ENCODE measurements around the gene NDUFS4.
"Not testable (repeated sequence)": the region's sequence is repeated elsewhere in the genome, so short reads cannot be mapped to it uniquely, and the experiment has no call there.

NDUFS4 gene

GRCh38 chr5:53575831-53576230 lies 15.4 kb downstream of the NDUFS4 start:
- DNase-seq, result no peak

DNA sequence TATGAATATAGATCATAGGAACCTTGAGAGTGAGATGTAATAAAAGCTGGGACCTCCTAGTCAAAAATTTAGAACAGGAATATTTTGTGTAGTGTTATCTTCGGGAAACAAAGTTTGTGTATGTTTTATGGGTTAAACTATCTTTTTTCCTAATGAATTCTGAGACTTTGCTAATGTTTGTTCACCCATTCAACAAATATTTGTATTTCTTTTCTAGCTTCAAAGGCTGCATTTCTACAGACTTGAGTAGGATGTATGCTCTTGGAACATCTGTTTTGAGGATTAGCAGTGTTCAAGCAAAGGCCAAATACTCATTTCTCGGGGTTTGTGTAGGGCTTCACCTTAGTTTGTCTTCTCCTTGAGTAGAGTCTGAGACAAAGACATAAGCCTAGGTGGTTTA lies 16.2 kb downstream of the NDUFS4 start:
- no peak for DNase-seq

DNA sequence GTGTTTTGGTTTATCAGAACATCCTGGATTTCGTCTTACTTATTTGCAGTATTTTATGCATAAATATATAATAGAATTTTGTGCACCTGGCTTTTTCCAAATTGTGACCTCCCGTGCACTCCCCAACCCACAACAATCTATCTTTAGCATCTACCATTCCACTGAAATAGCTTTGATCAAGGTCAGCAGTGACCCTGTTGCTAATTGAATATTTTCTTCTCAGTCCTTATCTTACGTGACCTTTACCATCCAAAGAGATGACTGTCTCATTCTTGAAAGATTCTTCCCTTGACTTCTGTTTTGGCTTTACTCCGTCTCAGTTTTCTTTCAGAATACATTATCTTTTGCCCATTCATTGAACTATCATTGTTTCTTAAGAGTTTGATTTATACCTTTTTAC lies 18.4 kb downstream of the NDUFS4 start:
- DNase-seq, result no peak

DNA sequence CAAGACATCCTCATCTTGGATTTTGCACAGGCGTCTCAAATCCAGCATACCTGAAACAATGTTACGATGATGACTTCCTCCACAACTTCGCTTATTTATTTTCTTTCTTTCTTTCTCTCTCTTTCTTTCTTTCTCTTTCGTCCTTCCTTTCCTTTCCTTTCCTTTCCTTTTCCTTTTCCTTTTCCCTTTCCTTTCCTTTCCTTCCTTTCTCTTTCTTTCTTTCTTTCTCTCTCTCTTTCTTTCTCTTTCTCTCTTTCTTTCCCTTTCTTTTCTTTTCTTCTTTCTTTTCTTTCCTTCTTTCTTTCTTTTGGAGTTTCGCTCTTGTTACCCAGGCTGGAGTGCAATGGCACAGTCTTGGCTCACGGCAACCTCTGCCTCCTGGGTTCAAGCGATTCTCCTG lies 20.1 kb downstream of the NDUFS4 start:
- DNase-seq, result no peak

DNA sequence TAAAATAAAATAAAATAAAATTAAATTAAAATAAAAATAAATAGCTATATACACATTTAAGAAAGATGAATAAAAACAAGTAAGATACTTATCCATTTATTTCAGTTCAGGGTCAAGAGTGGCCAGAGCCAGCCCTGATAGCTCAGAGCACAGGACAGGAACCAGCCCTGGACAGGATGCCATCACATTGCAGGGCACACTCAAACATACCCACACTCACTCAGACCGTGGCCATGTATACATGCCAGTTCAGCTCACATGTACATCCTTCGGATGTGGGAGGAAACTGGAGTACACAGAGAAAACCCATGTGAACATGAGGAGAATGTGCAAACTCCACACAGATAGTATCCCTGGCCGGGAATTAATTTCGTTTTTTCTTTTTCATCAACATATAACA lies 21.8 kb downstream of the NDUFS4 start:
- DNase-seq, result no peak

DNA sequence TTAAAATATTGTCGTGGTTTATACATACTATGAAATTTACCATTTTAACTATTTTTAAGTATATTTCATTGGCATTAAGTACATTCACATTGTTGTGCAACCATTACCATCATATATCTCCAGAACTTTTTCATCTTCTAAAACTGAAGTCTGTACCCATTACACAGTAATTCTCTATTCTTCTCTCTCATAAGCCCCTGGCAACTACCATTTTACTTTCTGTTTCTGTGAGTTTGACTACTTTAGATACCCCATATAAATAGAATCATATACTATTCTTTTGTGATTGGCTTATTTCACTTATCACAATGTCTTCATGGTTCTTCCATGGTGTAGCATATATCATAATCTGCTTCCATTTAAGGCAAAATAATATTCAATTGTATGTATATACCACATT lies 30.3 kb downstream of the NDUFS4 start:
- no peak for DNase-seq

- DNase-seq, result no peak
Observed at GRCh38 chr5:53594419-53594818, 34.0 kb downstream of the NDUFS4 start.

- no peak for DNase-seq
Observed at GRCh38 chr5:53597894-53598293, 37.5 kb downstream of the NDUFS4 start.

DNA sequence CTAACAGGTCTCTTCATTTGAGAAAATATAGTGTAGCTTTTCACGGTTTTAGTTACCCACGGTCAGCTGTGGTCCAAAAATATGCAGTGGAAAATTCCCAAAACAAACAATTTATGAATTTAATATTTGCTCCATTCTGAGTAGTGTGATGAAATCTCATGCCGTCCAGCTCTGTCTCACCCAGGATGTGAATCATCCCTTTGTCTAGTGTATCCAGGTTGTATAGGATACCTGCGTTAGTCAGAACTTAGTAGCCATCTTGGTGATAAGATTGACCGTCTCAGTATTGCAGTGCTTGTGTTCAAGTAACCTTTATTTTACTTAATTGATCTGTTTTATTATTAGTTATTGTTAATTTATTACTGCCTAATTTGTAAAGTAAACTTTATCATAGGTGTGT lies 41.1 kb downstream of the NDUFS4 start:
- no peak for DNase-seq

DNA sequence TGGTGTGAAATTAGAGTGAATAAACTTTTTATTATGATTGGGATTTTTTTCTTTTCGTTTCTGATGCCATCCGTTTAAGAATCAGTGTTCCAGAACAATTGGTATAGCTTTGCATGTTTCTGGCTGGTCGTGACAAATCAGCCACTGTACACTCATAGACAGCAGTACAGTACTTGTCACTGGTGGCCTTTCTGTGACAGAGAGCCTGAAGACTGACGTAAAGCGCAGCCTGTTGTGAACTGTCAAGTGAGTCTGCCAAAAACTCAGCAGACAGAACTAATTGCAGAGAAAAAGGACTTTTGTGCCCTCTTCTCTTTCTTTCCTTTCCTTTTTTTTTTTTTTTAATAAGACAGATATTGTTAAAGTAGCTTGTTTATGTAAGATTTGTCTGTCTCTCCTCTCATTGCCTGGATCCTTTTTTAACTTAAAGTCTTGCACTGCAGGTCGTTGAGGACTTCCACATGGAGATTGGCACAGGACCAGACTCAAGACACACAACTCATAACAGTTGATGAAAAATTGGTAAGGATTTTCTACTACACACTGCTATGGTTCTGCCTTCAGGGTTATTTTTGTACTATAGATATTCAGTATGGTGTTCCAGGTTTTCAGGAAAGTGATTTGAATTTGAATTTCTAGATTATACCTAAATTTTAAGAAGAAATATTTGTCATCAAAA lies 42.7 kb downstream of the NDUFS4 start:
- no peak for DNase-seq

GRCh38 chr5:53604309-53604708 lies 43.9 kb downstream of the NDUFS4 start:
- DNase-seq, result no peak

- no peak for DNase-seq
Observed at GRCh38 chr5:53607886-53608285, 47.4 kb downstream of the NDUFS4 start.

DNA sequence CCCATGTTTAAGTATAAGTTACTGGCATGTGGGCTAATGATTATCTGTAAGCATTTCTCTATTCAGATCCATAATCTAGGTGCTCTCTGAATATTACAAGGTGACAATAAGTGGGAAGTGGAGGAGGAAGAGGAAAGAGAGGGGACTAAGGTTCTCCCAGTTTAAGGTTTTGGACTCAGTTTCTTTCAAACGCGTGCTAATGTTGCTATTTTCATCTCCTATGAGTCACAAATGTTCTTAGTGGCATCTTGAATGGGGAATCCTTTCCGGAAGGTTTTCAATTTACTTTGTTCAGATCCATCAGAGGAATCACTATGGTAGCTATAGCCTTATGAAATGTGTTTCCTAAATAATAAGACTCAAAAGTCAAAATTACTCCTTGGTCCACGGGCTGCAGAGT lies 48.5 kb downstream of the NDUFS4 start:
- DNase-seq, result not testable (repeated sequence)

DNA sequence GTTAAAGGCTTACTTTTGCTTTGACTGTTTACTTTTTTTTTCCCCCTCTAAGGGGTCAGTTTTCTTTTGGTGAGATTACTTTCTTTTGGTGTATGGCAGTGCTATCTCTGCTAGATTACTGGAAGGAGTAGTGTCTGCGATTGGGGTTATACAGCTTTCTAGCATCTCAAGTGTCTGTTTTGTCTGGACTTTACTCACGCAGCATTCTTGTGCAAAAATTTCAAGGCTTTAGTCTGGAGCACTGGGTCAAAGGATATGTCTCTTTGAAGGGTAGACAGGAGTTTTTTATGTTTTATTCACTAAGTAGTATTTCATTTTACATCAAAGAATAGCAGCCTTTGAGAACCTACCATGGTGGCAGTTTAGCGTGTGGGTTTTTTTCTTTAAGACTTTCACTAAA lies 52.6 kb downstream of the NDUFS4 start:
- DNase-seq, result no peak

- DNase-seq, result no peak
Observed at GRCh38 chr5:53613536-53613935, 53.1 kb downstream of the NDUFS4 start.

DNA sequence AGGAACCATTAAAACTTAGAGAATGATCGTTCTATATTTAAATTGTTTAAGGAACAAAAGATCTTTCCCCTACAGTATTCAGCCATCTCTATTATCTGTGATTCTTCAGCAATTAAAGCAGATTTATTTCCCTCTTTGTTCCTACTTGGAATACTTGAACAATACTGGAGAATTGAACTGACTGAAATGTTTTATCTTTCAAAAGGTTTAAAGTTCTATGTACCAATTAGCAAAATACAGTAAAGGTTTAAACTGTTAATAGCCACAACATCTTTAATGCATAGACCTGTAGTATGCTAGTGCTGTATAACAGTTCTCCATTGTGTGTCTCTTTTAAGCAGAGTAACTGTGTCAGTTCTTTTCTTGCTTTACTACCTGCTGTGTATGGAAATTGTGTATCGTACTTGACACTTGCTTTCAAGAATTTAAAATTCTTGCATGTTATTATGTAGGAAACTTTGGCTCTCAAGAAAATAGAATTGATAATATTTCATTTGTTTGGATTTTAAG lies 54.0 kb downstream of the NDUFS4 start:
- no peak for DNase-seq

- DNase-seq, result no peak
Observed at GRCh38 chr5:53616939-53617549, 56.6 kb downstream of the NDUFS4 start.

- no peak for DNase-seq
Observed at GRCh38 chr5:53631251-53631650, 70.8 kb downstream of the NDUFS4 start.

- no peak for DNase-seq
Observed at GRCh38 chr5:53642061-53642460, 81.6 kb downstream of the NDUFS4 start.

- no peak for DNase-seq
Observed at GRCh38 chr5:53643445-53643844, 83.0 kb downstream of the NDUFS4 start.

- no peak for DNase-seq
Observed at GRCh38 chr5:53645078-53645477, 84.6 kb downstream of the NDUFS4 start.

- no peak for DNase-seq
Observed at GRCh38 chr5:53649352-53649751, 88.9 kb downstream of the NDUFS4 start.

- DNase-seq, result not testable (repeated sequence)
Observed at GRCh38 chr5:53660573-53660972, 100.1 kb downstream of the NDUFS4 start.

DNA sequence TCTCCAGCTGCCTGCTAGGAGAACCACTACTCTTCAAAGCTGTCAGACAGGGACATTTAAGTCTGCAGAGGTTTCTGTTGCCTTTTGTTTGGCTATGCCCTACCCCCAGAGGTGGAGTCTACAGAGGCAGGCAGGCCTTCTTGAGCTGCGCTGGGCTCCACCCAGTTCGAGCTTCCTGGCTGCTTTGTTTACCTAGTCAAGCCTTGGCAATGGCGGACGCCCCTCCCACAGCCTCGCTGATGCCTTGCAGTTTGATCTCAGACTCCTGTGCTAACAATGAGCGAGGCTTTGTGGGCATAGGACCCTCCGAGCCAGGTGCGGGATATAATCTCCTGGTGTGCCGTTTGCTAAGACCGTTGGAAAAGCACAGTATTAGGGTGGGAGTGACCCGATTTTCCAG lies 104.9 kb downstream of the NDUFS4 start:
- not testable (repeated sequence) for DNase-seq

DNA sequence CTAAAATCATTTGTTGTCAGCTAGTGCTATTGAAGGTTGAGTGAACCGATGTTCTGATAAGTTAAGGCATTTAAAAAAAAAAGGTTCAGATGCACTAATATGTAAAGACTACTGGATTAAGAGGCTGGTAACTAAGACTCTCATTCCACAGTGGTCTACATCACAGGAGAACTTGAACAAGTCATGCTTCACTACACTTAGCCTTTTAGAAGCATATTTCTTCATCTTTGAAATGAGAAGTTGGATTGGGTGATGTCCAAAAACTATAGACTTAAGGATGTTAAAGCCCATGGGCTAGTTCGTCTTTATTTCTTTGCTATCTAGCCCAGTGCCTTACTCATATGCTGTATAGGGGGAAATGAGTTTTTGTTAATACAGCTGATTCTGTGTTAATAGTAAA lies 107.2 kb downstream of the NDUFS4 start:
- DNase-seq, result no peak

Data from NCI-H524 (cell line).